GM12865 (cell line): ENCODE measurements around the gene RASL10A.

Source experiments
- DNase-seq: peaks from one replicate; pipeline ENCODE4 v3.0.0; 2010; ENCODE audit warnings: low read depth
- H3K4me3 ChIP-seq: 2 replicates; pipeline ENCODE4 v1.5.1; 2011; ENCODE audit warnings: mild to moderate bottlenecking, low read depth, low read length, control low read depth
- CTCF ChIP-seq: IDR thresholded peaks from 2 replicates; pipeline ENCODE4 v1.5.1; 2011; ENCODE audit warnings: low read length, control low read depth, low read depth, inconsistent platforms; ENCODE audit not compliant: insufficient read depth; ENCODE audit errors: missing control alignments

The RASL10A gene

GRCh38 chr22:29284196-29284595, 31.3 kb downstream of the RASL10A start:
- no peak for TF ChIP-seq CTCF
- no peak overlapping the region for H3K4me3 ChIP-seq
- DNase-seq = no peak

- no peak overlapping the region for H3K4me3 ChIP-seq
- TF ChIP-seq CTCF = no peak
- DNase-seq = no peak
Observed at GRCh38 chr22:29277927-29278326, 37.6 kb downstream of the RASL10A start.

GRCh38 chr22:29275819-29276565, 39.5 kb downstream of the RASL10A start:
- TF ChIP-seq CTCF = no peak
- no peak overlapping the region for H3K4me3 ChIP-seq
- no peak for DNase-seq

GRCh38 chr22:29275167-29275566, 40.3 kb downstream of the RASL10A start:
- no peak overlapping the region for H3K4me3 ChIP-seq
- no peak for DNase-seq
- no peak for TF ChIP-seq CTCF

- no peak for DNase-seq
- no peak overlapping the region for H3K4me3 ChIP-seq
- TF ChIP-seq CTCF = no peak
Observed at GRCh38 chr22:29272624-29273023, 42.9 kb downstream of the RASL10A start.

GRCh38 chr22:29270475-29271271, 44.8 kb downstream of the RASL10A start:
- DNase-seq = no peak
- H3K4me3 ChIP-seq = peak overlapping the region; percentile 97
- no peak for TF ChIP-seq CTCF
